HG03342 (cell line): ENCODE data around the gene ANKRD62.

Experiments
- ATAC-seq: cut with Tn5 transposase; IDR thresholded peaks from one replicate; pipeline ENCODE4 v1.9.1; 2021; ENCODE audit warnings: mild to moderate bottlenecking, moderate library complexity; ENCODE audit not compliant: unreplicated experiment

Gene ANKRD62

GRCh38 chr18:12165038-12165768 is 71.6 kb downstream of the ANKRD62 start:
- ATAC-seq, result no peak
